GM21786 (cell line): Measurements from ENCODE around the gene CCDC3.

Source experiments
- ATAC-seq: cut with Tn5 transposase; IDR thresholded peaks from one replicate; pipeline ENCODE4 v1.9.1; 2021; ENCODE audit not compliant: unreplicated experiment

Gene CCDC3

DNA sequence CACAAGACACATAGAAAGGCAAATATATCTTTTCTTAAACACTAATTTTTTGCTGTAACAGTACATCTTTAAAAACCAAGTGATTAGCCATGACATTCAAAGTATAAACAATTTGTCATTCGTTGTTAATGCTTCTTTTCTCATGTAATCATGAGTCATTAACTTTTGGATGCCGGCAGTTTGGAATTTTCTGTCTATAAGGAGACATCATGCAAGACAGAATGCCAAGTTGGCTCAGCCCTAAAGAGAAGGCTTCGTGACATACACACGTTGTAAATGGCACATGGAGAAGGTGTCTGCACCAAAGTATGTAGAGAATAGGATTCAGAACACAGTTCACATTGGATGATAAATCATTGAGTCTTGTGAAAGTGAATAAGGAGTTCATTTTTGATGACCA, 35.9 kb downstream of the CCDC3 start:
- ATAC-seq, result no peak

DNA sequence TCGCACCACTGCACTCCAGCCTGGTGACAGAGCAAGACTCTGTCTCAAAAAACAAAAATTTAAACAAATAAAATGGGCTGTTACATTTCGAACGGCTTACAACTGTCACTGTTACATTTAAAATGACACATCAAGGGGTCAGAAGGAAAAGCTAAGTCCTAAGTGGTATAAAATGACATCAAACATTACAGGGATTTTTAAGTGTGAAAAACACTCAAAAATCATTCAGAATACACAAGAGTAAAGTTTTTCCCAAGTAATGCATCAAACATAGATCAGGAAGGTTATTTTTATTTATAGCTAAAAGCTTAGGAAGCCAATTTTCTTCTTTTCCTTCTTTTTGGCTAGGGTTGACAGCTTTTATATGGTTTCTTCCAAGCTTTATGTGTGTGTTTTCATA, 39.0 kb downstream of the CCDC3 start:
- no peak for ATAC-seq

DNA sequence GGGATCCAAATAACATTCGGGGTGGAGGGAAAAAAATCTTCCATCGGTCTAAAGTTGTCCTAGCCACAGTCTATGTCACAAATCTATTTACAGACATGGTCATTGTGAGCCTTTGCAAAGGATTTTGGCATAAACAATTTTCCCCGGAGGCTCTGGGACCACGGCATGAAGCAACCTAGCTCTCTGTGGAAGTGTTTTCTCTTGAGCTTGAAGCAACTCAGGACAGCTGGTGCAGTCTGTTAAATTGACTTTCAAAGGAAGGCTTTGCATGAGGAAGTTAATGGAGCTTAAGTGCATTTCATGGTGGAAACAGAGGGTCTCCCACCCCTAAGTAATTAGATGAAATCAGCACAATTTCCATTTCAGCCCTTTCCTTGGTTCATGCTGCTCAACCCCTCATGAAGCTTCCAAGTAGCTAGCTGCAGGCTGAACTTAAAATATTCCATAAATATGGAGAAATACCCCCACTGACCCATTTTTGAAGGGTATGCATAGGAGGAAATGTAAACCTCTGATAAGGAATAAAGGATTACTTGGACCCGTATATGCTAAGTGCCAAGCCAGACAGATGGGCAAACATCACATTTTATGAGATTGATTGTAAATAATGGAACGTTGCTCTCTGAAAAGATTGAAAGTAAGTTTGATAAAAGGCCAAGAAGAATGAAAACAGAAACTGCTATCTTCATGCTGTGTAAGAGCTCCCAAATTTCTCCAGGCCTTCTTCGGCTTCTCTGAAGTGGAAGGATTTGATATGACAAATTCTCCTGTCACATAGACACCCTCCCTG, 39.9 kb downstream of the CCDC3 start:
- no peak for ATAC-seq

DNA sequence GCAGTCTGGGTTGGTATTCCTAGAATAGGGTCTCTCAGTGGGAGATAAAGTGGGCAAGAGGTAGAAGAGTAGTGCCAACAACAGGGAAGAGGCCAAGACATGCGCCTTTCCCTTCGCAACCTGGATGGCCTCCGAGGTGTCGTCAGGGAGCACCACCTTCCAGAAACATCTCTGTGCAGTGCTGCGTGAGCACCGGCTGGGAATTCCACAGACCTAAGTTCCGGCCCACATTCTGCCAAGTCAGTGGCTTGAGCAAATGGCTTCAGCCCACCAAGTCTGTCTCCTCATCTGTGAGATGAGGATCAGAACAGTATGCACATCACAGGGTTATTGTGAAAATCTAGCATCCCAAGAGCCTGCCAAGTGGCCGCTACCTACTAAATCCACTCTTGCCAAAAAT, 40.6 kb downstream of the CCDC3 start:
- ATAC-seq, result no peak

GRCh38 chr10:12960334-12960898, 41.1 kb downstream of the CCDC3 start:
- ATAC-seq, result no peak

GRCh38 chr10:12958546-12959110, 42.9 kb downstream of the CCDC3 start:
- ATAC-seq, result no peak

- no peak for ATAC-seq
Measured at GRCh38 chr10:12957081-12957480, 44.4 kb downstream of the CCDC3 start.

DNA sequence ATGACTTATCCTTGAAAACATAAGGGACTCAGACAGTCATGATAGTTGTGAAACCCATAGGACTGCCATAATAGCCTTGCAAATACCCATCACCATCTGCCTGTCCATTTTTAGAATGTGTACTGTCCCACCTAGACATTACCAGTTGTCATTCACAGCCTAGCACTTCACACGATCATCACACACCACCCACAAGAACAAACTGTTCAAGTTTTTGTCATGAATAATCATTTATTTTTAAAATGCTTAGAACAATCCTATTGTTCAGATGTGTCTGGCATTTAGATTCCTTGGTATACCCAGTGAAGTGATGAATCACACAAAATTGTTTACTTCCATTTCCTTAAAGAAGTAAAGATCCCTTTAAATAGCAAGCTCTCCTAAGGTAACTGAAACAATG, 46.6 kb downstream of the CCDC3 start:
- ATAC-seq, result no peak

DNA sequence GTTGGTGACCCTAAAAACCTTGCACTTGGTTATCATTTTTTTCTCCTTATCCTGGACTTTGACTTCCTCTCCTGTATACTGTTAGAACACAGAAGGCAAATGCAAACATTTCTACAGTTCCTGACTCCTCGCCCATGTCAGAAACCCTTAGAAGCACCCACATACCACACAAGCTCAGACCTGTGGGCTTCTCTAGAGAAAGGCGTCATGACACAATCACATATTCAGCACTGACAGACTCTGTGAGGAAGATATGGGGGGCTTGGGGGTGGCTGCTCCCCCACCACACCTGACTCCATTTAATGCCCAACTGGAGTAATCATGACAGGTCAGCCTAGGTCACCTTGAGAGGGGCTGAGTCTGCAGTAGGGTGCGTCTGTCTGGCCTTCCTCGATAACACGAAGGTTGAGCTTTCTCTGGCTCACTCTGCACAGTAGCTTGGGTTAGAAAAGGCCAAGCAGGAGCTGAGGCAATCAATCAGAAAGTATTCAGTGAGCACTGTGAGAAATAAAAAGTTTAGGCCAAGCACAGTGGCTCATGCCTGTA, 50.9 kb downstream of the CCDC3 start:
- ATAC-seq, result no peak

GRCh38 chr10:12949248-12949647, 52.3 kb downstream of the CCDC3 start:
- ATAC-seq, result no peak

DNA sequence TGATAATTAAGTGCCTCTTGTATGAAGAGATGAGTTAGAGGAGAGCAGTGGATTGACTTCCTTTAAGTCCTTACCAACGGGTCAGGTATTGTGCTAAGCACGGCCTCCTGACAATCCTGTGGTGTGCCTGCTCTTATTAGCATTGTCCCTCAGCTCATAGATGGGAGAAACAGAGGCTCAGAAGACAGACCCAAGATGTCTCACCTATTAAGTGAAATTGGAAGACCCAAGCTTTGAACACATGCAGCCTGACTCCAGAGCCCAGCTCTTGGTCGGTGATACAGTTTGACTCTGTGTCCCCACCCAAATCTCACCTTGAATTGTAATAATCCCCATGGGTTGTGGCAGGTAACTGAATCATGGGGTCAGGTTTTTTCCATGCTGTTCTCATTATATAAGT, 53.8 kb downstream of the CCDC3 start:
- no peak for ATAC-seq

- no peak for ATAC-seq
Measured at GRCh38 chr10:12946372-12946771, 55.1 kb downstream of the CCDC3 start.

GRCh38 chr10:12945690-12946359, 55.7 kb downstream of the CCDC3 start:
- ATAC-seq, result no peak

- ATAC-seq, result no peak
Measured at GRCh38 chr10:12944931-12945330, 56.6 kb downstream of the CCDC3 start.

- ATAC-seq, result no peak
Measured at GRCh38 chr10:12943425-12943824, 58.1 kb downstream of the CCDC3 start.

- no peak for ATAC-seq
Measured at GRCh38 chr10:12941966-12942365, 59.5 kb downstream of the CCDC3 start.

DNA sequence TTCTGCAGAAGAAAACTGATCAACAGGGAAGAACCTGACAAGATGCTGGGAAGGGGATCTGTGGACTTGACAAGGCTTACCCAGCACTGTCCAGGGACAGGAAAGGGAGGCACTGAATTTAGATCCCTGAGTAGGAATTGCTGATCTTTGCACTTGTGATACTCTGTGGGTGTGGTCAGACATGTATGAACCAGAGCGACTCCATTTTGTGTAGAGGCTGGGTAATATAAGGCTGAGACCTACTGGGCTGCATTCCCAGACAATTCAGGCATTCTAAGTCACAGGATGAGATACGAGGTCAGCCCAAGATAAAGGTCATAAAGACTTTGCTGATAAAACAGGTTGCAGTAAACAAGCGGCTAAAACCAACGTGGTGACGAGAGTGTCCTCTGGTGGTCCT, 60.7 kb downstream of the CCDC3 start:
- ATAC-seq, result no peak

DNA sequence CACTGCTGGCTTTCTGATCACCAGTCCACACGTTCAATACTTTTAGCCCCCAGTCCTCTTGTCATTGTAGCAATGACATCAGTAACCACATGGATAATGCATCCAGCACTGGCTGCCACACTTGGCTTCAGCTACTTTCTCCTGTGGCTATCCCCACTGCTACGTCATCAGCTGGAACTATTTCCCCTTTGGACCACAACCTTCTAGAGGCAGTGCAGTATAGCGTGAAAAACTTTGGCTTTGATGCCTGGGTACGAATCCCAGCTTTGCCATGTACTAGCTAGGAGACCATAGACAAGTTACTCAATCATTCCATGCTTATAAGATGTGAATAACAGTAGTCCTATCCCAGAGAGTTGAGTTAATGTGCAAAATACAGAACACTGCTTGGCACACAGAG, 63.2 kb downstream of the CCDC3 start:
- ATAC-seq, result no peak

GRCh38 chr10:12937527-12937926, 64.0 kb downstream of the CCDC3 start:
- no peak for ATAC-seq

GRCh38 chr10:12934777-12935176, 66.7 kb downstream of the CCDC3 start:
- ATAC-seq, result no peak

GRCh38 chr10:12929381-12929780, 72.1 kb downstream of the CCDC3 start:
- ATAC-seq, result no peak

DNA sequence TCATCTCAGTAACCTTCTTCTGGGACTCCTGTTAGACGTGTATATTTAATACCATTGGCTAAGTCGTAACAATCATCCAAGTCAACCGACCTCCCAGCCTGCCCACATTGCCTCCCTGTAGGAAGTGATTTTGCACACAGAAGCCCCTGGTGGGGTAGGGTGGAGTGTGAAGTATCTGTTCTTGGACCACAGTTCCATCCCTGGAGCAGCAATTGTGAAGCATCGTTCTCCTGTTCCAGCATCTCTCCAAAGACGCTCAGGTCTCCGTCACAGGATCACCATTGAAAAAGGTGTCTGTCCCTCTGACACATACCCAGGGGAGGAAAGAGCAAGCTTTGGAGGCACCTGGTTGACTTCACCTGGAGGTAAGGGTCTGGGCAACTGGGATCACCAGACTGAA, 72.9 kb downstream of the CCDC3 start:
- no peak for ATAC-seq
